ENCODE measurements around the gene UNC119.

The UNC119 gene

GRCh38 chr17:28527859-28528258 lies 24.6 kb downstream of the UNC119 start:
- Histone ChIP-seq H4K20me1 (ENCODE audit: insufficient read depth, low read length) (no peaks in the 10 kb centered on the region), H3K9ac (ENCODE audit: low read length) (no peak overlapping the region), H2AFZ (ENCODE audit: low read depth, low read length) (no peak overlapping the region), H3K79me2 (ENCODE audit: low read length) (no peaks in the 10 kb centered on the region), H3K36me3 (replicated peaks; ENCODE audit: low read depth, low read length) (no peaks in the 10 kb centered on the region), H3K4me3 (ENCODE audit: low read length) (no peak overlapping the region), H3K4me2 (ENCODE audit: low read length) (no peak overlapping the region), H3K4me1 (ENCODE audit: low read length) (peaks cover 8% of the 10 kb centered on the region), H3K27ac (ENCODE audit: low read length) (no peak overlapping the region), H3K27me3 (ENCODE audit: low read depth, low read length) (peaks cover 5% of the 10 kb centered on the region; the same call in 1 of the 2 replicates), H3K9me3 (ENCODE audit: insufficient read depth, low read length) (no peaks in the 10 kb centered on the region)
- no peak for TF ChIP-seq EZH2phosphoT487 (IDR thresholded peaks at IDR 0.05; ENCODE audit: low read depth)
- TF ChIP-seq, protein P1, sequence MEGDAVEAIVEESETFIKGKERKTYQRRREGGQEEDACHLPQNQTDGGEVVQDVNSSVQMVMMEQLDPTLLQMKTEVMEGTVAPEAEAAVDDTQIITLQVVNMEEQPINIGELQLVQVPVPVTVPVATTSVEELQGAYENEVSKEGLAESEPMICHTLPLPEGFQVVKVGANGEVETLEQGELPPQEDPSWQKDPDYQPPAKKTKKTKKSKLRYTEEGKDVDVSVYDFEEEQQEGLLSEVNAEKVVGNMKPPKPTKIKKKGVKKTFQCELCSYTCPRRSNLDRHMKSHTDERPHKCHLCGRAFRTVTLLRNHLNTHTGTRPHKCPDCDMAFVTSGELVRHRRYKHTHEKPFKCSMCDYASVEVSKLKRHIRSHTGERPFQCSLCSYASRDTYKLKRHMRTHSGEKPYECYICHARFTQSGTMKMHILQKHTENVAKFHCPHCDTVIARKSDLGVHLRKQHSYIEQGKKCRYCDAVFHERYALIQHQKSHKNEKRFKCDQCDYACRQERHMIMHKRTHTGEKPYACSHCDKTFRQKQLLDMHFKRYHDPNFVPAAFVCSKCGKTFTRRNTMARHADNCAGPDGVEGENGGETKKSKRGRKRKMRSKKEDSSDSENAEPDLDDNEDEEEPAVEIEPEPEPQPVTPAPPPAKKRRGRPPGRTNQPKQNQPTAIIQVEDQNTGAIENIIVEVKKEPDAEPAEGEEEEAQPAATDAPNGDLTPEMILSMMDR (IDR thresholded peaks at IDR 0.05; ENCODE audit: low read depth, low read length): no peak

- Histone ChIP-seq H3K9ac (ENCODE audit: low read length) (no peak overlapping the region), H4K20me1 (ENCODE audit: insufficient read depth, low read length) (no peaks in the 10 kb centered on the region), H3K27me3 (ENCODE audit: low read depth, low read length) (peaks cover 5% of the 10 kb centered on the region; the same call in 1 of the 2 replicates), H3K4me3 (ENCODE audit: low read length) (no peak overlapping the region), H3K27ac (ENCODE audit: low read length) (no peak overlapping the region), H2AFZ (ENCODE audit: low read depth, low read length) (no peak overlapping the region), H3K4me2 (ENCODE audit: low read length) (no peak overlapping the region), H3K79me2 (ENCODE audit: low read length) (no peaks in the 10 kb centered on the region), H3K36me3 (replicated peaks; ENCODE audit: low read depth, low read length) (no peaks in the 10 kb centered on the region), H3K4me1 (ENCODE audit: low read length) (peaks cover 8% of the 10 kb centered on the region), H3K9me3 (ENCODE audit: insufficient read depth, low read length) (no peaks in the 10 kb centered on the region)
- TF ChIP-seq, protein P1 (IDR thresholded peaks at IDR 0.05; ENCODE audit: low read depth, low read length): no peak
- TF ChIP-seq EZH2phosphoT487 (IDR thresholded peaks at IDR 0.05; ENCODE audit: low read depth): no peak
Measured at GRCh38 chr17:28527181-28527681, 25.2 kb downstream of the UNC119 start.

GRCh38 chr17:28526381-28526780 lies 26.0 kb downstream of the UNC119 start:
- H3K79me2 ChIP-seq (ENCODE audit: low read length): no peaks in the 10 kb centered on the region
- H3K27me3 ChIP-seq (ENCODE audit: low read depth, low read length): peaks cover 1% of the 10 kb centered on the region; the same call in 1 of the 2 replicates
- H3K4me2 ChIP-seq (ENCODE audit: low read length): no peak overlapping the region
- H2AFZ ChIP-seq (ENCODE audit: low read depth, low read length): no peak overlapping the region
- no peak overlapping the region for H3K27ac ChIP-seq (ENCODE audit: low read length)
- H3K9me3 ChIP-seq (ENCODE audit: insufficient read depth, low read length): no peaks in the 10 kb centered on the region
- H3K9ac ChIP-seq (ENCODE audit: low read length): no peak overlapping the region
- no peaks in the 10 kb centered on the region for H4K20me1 ChIP-seq (ENCODE audit: insufficient read depth, low read length)
- peaks cover 8% of the 10 kb centered on the region for H3K4me1 ChIP-seq (ENCODE audit: low read length)
- no peaks in the 10 kb centered on the region for H3K36me3 ChIP-seq (replicated peaks; ENCODE audit: low read depth, low read length)
- H3K4me3 ChIP-seq (ENCODE audit: low read length): no peak overlapping the region
- TF ChIP-seq EZH2phosphoT487 (IDR thresholded peaks at IDR 0.05; ENCODE audit: low read depth): no peak
- TF ChIP-seq, protein P1 (IDR thresholded peaks at IDR 0.05; ENCODE audit: low read depth, low read length): no peak

DNA sequence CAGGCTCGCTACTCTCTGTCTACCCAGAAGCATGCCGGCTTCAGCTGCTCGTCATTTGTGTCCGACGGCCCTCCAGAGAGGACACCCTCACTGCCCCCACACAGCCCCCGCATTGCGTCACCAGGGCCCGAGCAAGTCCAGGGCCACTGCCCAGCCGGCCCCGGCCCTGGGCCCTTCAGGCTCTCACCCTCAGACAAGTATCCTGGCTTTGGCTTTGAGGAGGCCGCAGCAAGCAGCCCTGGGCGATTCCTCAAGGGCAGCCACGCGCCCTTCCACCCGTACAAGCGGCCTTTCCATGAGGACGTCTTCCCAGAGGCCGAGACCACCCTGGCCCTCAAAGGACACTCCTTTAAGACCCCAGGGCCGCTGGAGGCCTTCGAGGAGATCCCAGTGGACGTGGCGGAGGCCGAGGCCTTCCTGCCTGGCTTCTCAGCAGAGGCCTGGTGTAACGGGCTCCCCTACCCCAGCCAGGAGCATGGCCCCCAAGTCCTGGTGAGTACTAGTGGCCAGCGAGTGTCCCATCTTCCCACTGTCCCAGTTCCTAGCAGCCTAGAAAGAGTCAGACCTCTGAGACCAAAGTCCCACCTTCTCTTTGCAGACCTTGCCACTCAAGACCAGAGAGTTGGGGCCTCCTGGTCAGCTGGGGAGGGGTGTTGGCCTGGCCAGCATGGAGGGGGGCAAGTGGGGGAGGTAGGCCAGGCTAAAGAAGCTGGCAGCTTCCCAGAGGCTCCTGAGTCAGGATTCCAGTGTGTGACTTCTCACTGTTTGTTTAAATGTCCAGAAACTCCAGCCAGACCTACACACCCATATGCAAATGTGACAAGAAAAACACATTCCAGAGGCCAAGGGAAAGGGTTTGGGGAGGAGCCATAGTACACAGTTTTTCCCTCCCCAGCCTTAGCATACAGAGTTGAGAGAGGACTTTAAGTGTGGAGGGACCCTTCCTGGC lies 27.7 kb downstream of the UNC119 start:
- Histone ChIP-seq H3K27me3 (ENCODE audit: low read depth, low read length) (no peaks in the 10 kb centered on the region), H3K36me3 (replicated peaks; ENCODE audit: low read depth, low read length) (no peaks in the 10 kb centered on the region), H2AFZ (ENCODE audit: low read depth, low read length) (no peak overlapping the region), H3K4me3 (ENCODE audit: low read length) (no peak overlapping the region), H3K9me3 (ENCODE audit: insufficient read depth, low read length) (no peaks in the 10 kb centered on the region), H3K79me2 (ENCODE audit: low read length) (no peaks in the 10 kb centered on the region), H3K4me2 (ENCODE audit: low read length) (no peak overlapping the region), H4K20me1 (ENCODE audit: insufficient read depth, low read length) (no peaks in the 10 kb centered on the region), H3K4me1 (ENCODE audit: low read length) (peaks cover 8% of the 10 kb centered on the region), H3K27ac (ENCODE audit: low read length) (no peak overlapping the region), H3K9ac (ENCODE audit: low read length) (no peak overlapping the region)
- no peak for TF ChIP-seq EZH2phosphoT487 (IDR thresholded peaks at IDR 0.05; ENCODE audit: low read depth)
- TF ChIP-seq, protein P1 (IDR thresholded peaks at IDR 0.05; ENCODE audit: low read depth, low read length): no peak

Data from OCI-LY3 (cell line).